Measurements from ENCODE around the gene S100A1. TPM values are rescaled to one million over a fixed set of nuclear protein-coding genes. Genes with fewer than 3 reads are reported as not detected.

The S100A1 gene
- total and polyA plus RNA-seq, 2 of the 8 experiments (the other 6 are each of a cell fraction or from before 2014, with no cell fraction given): 2.0 TPM; not detected in 1

GRCh38 chr1:153616917-153617311 is 11.3 kb upstream of the S100A1 start:
- Histone ChIP-seq H4K8ac (ENCODE audit: extremely low read depth, insufficient read depth, low read length) (no peak overlapping the region; the same call in none of the 2 replicates), H3K4me3 (ENCODE audit: extremely low read depth in 1 of 4, insufficient read depth in 2 of 4, low read depth in 3 of 4, low read length in 4 of 4) (no peak overlapping the region), H3K9me3 (ENCODE audit: insufficient read depth in 2 of 2, low read depth in 1 of 2, low read length in 1 of 2) (no peaks in the 10 kb centered on the region), H4K20me1 (replicated peaks in 1 of 2; ENCODE audit: control insufficient read depth in 1 of 2, insufficient read depth in 2 of 2, low read length in 2 of 2) (no peaks in the 10 kb centered on the region), H3K23me2 (ENCODE audit: low read depth, low read length) (peaks cover 3% of the 10 kb centered on the region), H2BK15ac (ENCODE audit: low read length) (0 out of 2 replicates have a peak overlapping the region, but pooled peaks have one; percentile 67), H3K23ac (ENCODE audit: insufficient read length) (no peak overlapping the region), H3K27me3 (replicated peaks in 1 of 4; ENCODE audit: control insufficient read depth in 3 of 4, extremely low read depth in 1 of 4, insufficient read depth in 3 of 4, low read length in 3 of 4) (no peaks in the 10 kb centered on the region; a peak in 1 of 7 replicates), H2AFZ (ENCODE audit: low read length) (no peak overlapping the region), H3K4me2 (ENCODE audit: insufficient read depth in 1 of 2, low read depth in 2 of 2, low read length in 2 of 2) (no peak overlapping the region), H4K5ac (ENCODE audit: insufficient read length, low read depth, low read length) (no peak overlapping the region), H2BK12ac (ENCODE audit: low read depth, low read length) (peak overlapping the region; percentile 80; the same call in 1 of the 2 replicates), H3K79me1 (ENCODE audit: low read depth, low read length) (no peaks in the 10 kb centered on the region), H2AK5ac (ENCODE audit: low read depth, low read length) (0 out of 2 replicates have a peak overlapping the region, but pooled peaks have one; percentile 28), H2BK20ac (ENCODE audit: low read length) (no peak overlapping the region), H4K91ac (replicated peaks; ENCODE audit: insufficient read length, low read length) (no peak overlapping the region), H3K4me1 (replicated peaks in 1 of 4; ENCODE audit: control insufficient read depth in 3 of 4, insufficient read depth in 4 of 4, low read length in 3 of 4) (peaks cover 0 to 20% (median 9%) of the 10 kb centered on the region in 4 experiments; a peak in 6 of 7 replicates), H3K9ac (replicated peaks in 1 of 4; ENCODE audit: extremely low read depth in 1 of 4, low read depth in 3 of 4, low read length in 3 of 4) (no peak overlapping the region), H3K56ac (replicated peaks; ENCODE audit: insufficient read length, low read depth, low read length) (no peak overlapping the region), H3K27ac (ENCODE audit: low read depth, low read length) (no peak overlapping the region), H3K4ac (replicated peaks; ENCODE audit: insufficient read length, low read depth, low read length) (no peak overlapping the region), H2BK5ac (ENCODE audit: low read depth, low read length) (0 out of 2 replicates have a peak overlapping the region, but pooled peaks have one; percentile 44), H3K79me2 (ENCODE audit: control insufficient read depth in 1 of 2, insufficient read depth in 2 of 2, low read length in 2 of 2) (no peaks in the 10 kb centered on the region), H3K36me3 (ENCODE audit: control insufficient read depth in 2 of 4, insufficient read depth in 4 of 4, low read length in 3 of 4) (peaks cover 0 to 6% (median 0%) of the 10 kb centered on the region in 4 experiments; a peak in 4 of 8 replicates), H3K14ac (ENCODE audit: insufficient read length) (no peak overlapping the region), H3K18ac (ENCODE audit: extremely low read depth, low read length) (peak overlapping the region; percentile 15), H2BK120ac (replicated peaks; ENCODE audit: low read depth, low read length) (no peak overlapping the region)
- FAIRE-seq (no peak), DNase-seq (ENCODE audit: low read depth in 1 of 2, low spot score in 2 of 2) (no peak)
- 87% methylated on average over 5 of the region's 5 CpGs; no CpG with 5 or more reads in 1 of the 2 experiments for WGBS, 2 experiments (ENCODE audit: extremely low coverage in 1 of 2, insufficient coverage in 1 of 2, insufficient read length in 1 of 2, insufficient replicate concordance in 2 of 2, low coverage in 1 of 2, low lambda C conversion rate in 2 of 2, missing lambda C conversion rate in 1 of 2)
- POLR2A ChIA-PET (ENCODE audit: partially characterized antibody): interaction anchor here (15.3 kb wide), 1 partner anchor 11 kb away, joined by 261 read pairs; the partner anchor contains the start of genes CHTOP, S100A1 and S100A13
- TF ChIP-seq EP300 (IDR thresholded peaks at IDR 0.05; ENCODE audit: borderline replicate concordance in 1 of 2, low read depth in 2 of 2, low read length in 2 of 2): no peak
- TF ChIP-seq TBP (IDR thresholded peaks at IDR 0.05; ENCODE audit: low read depth, low read length): no peak
- CTCF ChIA-PET (ENCODE audit: partially characterized antibody): interaction anchor here (1.1 to 15.9 kb wide), 23 partner anchors 10 to 268 kb away, joined by 3 to 224 read pairs (median 5); partner anchors contain the start of genes PGLYRP4, S100A1, S100A13 and S100A2

Measured in H1 (cell line).